Measurements from ENCODE around the gene MYBPHL. TPM values are rescaled to one million over a fixed set of nuclear protein-coding genes. Genes with fewer than 3 reads are reported as not detected.
A peak's percentile ranks its signal among the peaks of the same experiment; 100 is the strongest.

Gene MYBPHL
- total RNA-seq, 2 donors from 2014 or later: not detected

- H3K4me1 ChIP-seq (ENCODE audit: control insufficient read depth, insufficient read depth, low read length): peaks cover 15% of the 10 kb centered on the region
- H3K9ac ChIP-seq (ENCODE audit: extremely low read depth, low read length, poor library complexity, severe bottlenecking): no peak overlapping the region
- Mint-ChIP-seq H3K36me3 (ENCODE audit: low read depth) (peaks cover 3% of the 10 kb centered on the region), H3K4me3 (no peak overlapping the region), H3K9me3 (no peaks in the 10 kb centered on the region), H3K27me3 (ENCODE audit: insufficient read depth) (peaks cover 23% of the 10 kb centered on the region), H3K4me1 (peaks cover 15% of the 10 kb centered on the region), H3K27ac (no peak overlapping the region)
- peak; percentile 26 for TF ChIP-seq CTCF (conservative IDR thresholded peaks at IDR 0.05)
- WGBS, 2 experiments (ENCODE audit: insufficient coverage in 1 of 2, insufficient read length in 1 of 2): 62 to 74% methylated on average over 10 to 15 of the region's 15 CpGs
- peaks cover 15% of the 10 kb centered on the region for H3K27me3 ChIP-seq (ENCODE audit: control insufficient read depth, insufficient read depth, low read length, poor library complexity, severe bottlenecking)
- no peaks in the 10 kb centered on the region for H3K36me3 ChIP-seq (ENCODE audit: control insufficient read depth, insufficient read depth, low read length)
- H3K27ac ChIP-seq (ENCODE audit: low read depth, low read length): peak overlapping the region; percentile 97
- peak; percentile 71 for DNase-seq
- H3K4me3 ChIP-seq (ENCODE audit: low read length): no peak overlapping the region
- H3K9me3 ChIP-seq (ENCODE audit: control insufficient read depth, low read length): no peaks in the 10 kb centered on the region
These were observed 51.6 kb downstream of the MYBPHL start for GRCh38 chr1:109255097-109255651.

DNA sequence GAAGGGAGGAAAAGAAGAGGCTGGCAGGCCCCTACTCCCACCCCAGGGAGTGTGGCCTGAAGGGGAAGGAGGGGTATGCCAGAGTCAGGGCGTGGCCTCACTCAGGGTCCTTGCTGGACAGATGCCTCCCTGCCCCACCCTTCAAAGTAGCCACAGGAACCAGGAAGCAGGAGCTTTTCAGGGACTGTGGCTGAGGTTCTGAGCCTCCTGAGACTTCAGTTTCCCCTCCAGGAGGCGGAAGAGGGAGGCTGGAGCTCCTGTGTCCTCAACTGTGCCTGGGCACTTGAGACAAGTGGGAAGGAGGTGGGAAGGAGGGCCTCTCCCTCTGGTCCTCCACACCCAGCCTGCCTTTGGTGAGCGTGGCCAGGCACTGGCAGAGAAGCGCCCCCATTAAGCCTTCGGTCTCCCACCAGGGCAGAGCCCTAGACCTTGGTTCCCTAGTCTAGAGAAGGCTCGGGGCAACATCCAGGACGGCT, 52.2 kb downstream of the MYBPHL start:
- peaks cover 15% of the 10 kb centered on the region for H3K4me1 ChIP-seq (ENCODE audit: control insufficient read depth, insufficient read depth, low read length)
- Mint-ChIP-seq H3K27me3 (ENCODE audit: insufficient read depth) (peaks cover 25% of the 10 kb centered on the region), H3K36me3 (ENCODE audit: low read depth) (peaks cover 3% of the 10 kb centered on the region), H3K4me3 (no peak overlapping the region), H3K9me3 (no peaks in the 10 kb centered on the region), H3K4me1 (peaks cover 12% of the 10 kb centered on the region), H3K27ac (no peak overlapping the region)
- H3K9me3 ChIP-seq (ENCODE audit: control insufficient read depth, low read length): no peaks in the 10 kb centered on the region
- WGBS, 2 experiments (ENCODE audit: insufficient coverage in 1 of 2, insufficient read length in 1 of 2): 85 to 88% methylated on average over 4 to 7 of the region's 7 CpGs
- DNase-seq: no peak
- no peaks in the 10 kb centered on the region for H3K36me3 ChIP-seq (ENCODE audit: control insufficient read depth, insufficient read depth, low read length)
- H3K27ac ChIP-seq (ENCODE audit: low read depth, low read length): peak overlapping the region; percentile 97
- H3K9ac ChIP-seq (ENCODE audit: extremely low read depth, low read length, poor library complexity, severe bottlenecking): no peak overlapping the region
- TF ChIP-seq CTCF (conservative IDR thresholded peaks at IDR 0.05): no peak
- no peak overlapping the region for H3K4me3 ChIP-seq (ENCODE audit: low read length)
- H3K27me3 ChIP-seq (ENCODE audit: control insufficient read depth, insufficient read depth, low read length, poor library complexity, severe bottlenecking): peaks cover 18% of the 10 kb centered on the region

GRCh38 chr1:109253803-109254620, 52.8 kb downstream of the MYBPHL start:
- WGBS, 2 experiments (ENCODE audit: insufficient coverage in 1 of 2, insufficient read length in 1 of 2): 31 to 61% methylated on average over 6 to 9 of the region's 9 CpGs
- Histone ChIP-seq H3K27ac (ENCODE audit: low read depth, low read length) (peak overlapping the region; percentile 97), H3K4me1 (ENCODE audit: control insufficient read depth, insufficient read depth, low read length) (peaks cover 15% of the 10 kb centered on the region), H3K9me3 (ENCODE audit: control insufficient read depth, low read length) (no peaks in the 10 kb centered on the region), H3K36me3 (ENCODE audit: control insufficient read depth, insufficient read depth, low read length) (no peaks in the 10 kb centered on the region), H3K27me3 (ENCODE audit: control insufficient read depth, insufficient read depth, low read length, poor library complexity, severe bottlenecking) (peaks cover 18% of the 10 kb centered on the region), H3K4me3 (ENCODE audit: low read length) (no peak overlapping the region), H3K9ac (ENCODE audit: extremely low read depth, low read length, poor library complexity, severe bottlenecking) (no peak overlapping the region)
- peak; percentile 28 for TF ChIP-seq CTCF (conservative IDR thresholded peaks at IDR 0.05)
- Mint-ChIP-seq H3K4me1 (peaks cover 15% of the 10 kb centered on the region), H3K27me3 (ENCODE audit: insufficient read depth) (peaks cover 25% of the 10 kb centered on the region), H3K27ac (peak overlapping the region; percentile 52), H3K4me3 (no peak overlapping the region), H3K36me3 (ENCODE audit: low read depth) (no peaks in the 10 kb centered on the region), H3K9me3 (no peaks in the 10 kb centered on the region)
- DNase-seq: peak; percentile 80

Data from endodermal cell (in vitro differentiated cells).